Thyroid gland (tissue), 4 donors: ENCODE results near the gene FAM200B. TPM values are rescaled to one million over a fixed set of nuclear protein-coding genes. Genes with fewer than 3 reads are reported as not detected.

Source experiments
- DNase-seq, 2 donors: peaks; one replicate each; pipeline ENCODE4 v3.0.0-alpha.2; 2019
- H3K27ac ChIP-seq, 3 donors: fragments of 200-600 bp; sonication (generic); 1 replicate in 2 of 3; 2 replicates in 1 of 3; pipeline ENCODE4 v1.5.1; 2016 to 2019; ENCODE audit warnings: mild to moderate bottlenecking in 1 of 3, moderate library complexity in 1 of 3
- H3K27me3 ChIP-seq: fragments of 200-600 bp; sonication (generic); one replicate; pipeline ENCODE4 v1.5.1; 2019
- H3K36me3 ChIP-seq, 2 donors: fragments of 200-600 bp; sonication (generic); one replicate each; pipeline ENCODE4 v1.5.1; 2016 to 2019
- H3K4me1 ChIP-seq, 2 donors: fragments of 200-600 bp; sonication (generic); one replicate each; pipeline ENCODE4 v1.5.1; 2017 to 2019
- H3K4me3 ChIP-seq, 3 donors: fragments of 200-600 bp; sonication (generic); replicated peaks in 1 of 3; 1 replicate in 2 of 3; 2 replicates in 1 of 3; pipeline ENCODE4 v1.5.1; 2016; ENCODE audit warnings: mild to moderate bottlenecking in 1 of 3
- H3K9me3 ChIP-seq: fragments of 200-600 bp; sonication (generic); one replicate; pipeline ENCODE4 v1.5.1; 2017
- POLR2A ChIP-seq, 2 donors: fragments of 450-650 bp; IDR thresholded peaks; one replicate each; pipeline ENCODE4 v1.6.1; 2017; ENCODE audit warnings: antibody characterized with exemption in 2 of 2, mild to moderate bottlenecking in 2 of 2, moderate library complexity in 1 of 2
- WGBS, 2 donors: methylation state at CpG; one replicate each; pipeline ENCODE4 v1.1.5; 2017; 5-methylcytosine and 5-hydroxymethylcytosine counted together
- intact Hi-C: fragments of 100-400 bp; cut with DNase I; formaldehyde crosslinking; loops from one replicate; pipeline ENCODE4 v1.15.1; 2023
- total RNA-seq, 4 donors: library from RNA; depleted of rRNA; stranded (reverse); fragments of >200 nt; gene quantifications; one replicate each; pipeline ENCODE4 v1.2.3, GENCODE V29; 2016
- TF ChIP-seq, protein P1 (sequence below), 6 experiments: fragments of 200-600 bp in 3 of 6; fragments of 450-650 bp in 3 of 6; sonication (generic) in 3 of 6; IDR thresholded peaks; one replicate each; pipeline ENCODE4 v1.5.1; 2016 to 2019; ENCODE audit warnings: antibody characterized with exemption in 6 of 6, mild to moderate bottlenecking in 2 of 6, inconsistent platforms in 1 of 6, moderate library complexity in 1 of 6

FAM200B gene
- total RNA-seq, 4 donors from 2014 or later: 62.4 to 85.6 (median 73.2) TPM

DNA sequence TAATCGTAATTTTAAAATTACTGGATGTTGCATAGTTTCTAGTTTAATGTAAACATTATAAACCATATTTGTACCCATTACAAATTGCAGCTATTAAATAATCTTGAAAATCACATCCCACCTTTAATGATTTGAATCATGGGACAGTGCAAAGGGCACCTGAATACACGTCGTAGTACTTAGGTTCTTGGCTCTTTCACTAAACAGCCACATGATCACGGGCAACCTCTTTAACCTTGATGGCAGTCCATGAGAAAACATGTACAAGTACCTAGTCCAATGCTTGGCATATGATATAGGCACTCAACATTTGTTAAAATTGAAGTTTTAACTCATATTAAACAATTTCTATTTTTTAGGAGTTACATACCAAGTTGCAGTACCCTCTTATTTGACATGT lies 14.6 kb upstream of the FAM200B start:
- H3K9me3 ChIP-seq: no peaks in the 10 kb centered on the region

DNA sequence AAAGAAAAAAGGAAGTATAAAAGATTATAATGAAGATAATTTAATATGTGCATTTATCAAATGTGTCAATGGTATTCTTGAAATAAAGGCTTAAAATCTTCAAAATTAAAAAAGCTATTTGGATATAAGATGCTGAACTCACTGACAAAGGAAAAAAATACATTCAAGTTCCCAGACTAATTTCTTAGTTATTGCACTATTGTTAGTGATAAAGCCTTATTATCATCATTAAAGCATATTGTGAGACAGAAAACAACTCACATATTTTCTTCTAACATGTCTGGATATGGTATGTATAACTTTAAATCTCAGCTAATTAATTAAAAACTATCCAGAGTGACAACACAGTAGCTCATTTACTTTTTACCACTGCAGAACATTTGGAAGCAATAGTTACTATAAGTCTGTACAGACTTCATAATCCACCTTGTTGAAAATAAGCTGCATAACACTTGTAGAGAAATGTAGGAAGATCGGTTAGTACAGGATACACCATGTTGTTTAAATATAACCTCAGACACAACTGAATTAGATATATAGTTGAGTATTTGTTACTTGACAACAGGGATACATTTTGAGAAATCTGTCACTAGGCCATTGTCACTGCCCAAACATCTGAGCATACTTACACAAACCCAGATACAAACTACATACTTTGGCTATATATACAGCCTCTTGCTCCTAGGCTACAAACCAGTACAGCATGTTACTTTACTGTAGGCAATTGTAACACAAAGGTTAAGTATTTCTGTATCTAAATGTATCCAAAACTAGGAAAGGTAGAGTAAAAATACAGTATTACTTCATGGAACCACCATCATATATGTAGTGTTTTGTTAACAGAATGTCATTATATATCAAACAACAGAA lies 12.8 kb upstream of the FAM200B start:
- TF ChIP-seq, protein P1, sequence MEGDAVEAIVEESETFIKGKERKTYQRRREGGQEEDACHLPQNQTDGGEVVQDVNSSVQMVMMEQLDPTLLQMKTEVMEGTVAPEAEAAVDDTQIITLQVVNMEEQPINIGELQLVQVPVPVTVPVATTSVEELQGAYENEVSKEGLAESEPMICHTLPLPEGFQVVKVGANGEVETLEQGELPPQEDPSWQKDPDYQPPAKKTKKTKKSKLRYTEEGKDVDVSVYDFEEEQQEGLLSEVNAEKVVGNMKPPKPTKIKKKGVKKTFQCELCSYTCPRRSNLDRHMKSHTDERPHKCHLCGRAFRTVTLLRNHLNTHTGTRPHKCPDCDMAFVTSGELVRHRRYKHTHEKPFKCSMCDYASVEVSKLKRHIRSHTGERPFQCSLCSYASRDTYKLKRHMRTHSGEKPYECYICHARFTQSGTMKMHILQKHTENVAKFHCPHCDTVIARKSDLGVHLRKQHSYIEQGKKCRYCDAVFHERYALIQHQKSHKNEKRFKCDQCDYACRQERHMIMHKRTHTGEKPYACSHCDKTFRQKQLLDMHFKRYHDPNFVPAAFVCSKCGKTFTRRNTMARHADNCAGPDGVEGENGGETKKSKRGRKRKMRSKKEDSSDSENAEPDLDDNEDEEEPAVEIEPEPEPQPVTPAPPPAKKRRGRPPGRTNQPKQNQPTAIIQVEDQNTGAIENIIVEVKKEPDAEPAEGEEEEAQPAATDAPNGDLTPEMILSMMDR (IDR thresholded peaks at IDR 0.05): no peak
- no peak for TF ChIP-seq POLR2A (IDR thresholded peaks at IDR 0.05)
- WGBS, 2 donors: 81 to 90% methylated on average over 1 of the region's 1 CpG
- intact Hi-C loops: no loop called here

More for the DNA sequence above, 14.6 kb upstream of the FAM200B start:
- DNase-seq: no peak
- Histone ChIP-seq H3K4me1 (no peaks in the 10 kb centered on the region), H3K27ac (no peak overlapping the region), H3K4me3 (no peak overlapping the region), H3K36me3 (no peaks in the 10 kb centered on the region), H3K27me3 (no peaks in the 10 kb centered on the region)
- intact Hi-C loops: no loop called here
- no peak for TF ChIP-seq POLR2A (IDR thresholded peaks at IDR 0.05)
- TF ChIP-seq, protein P1 (IDR thresholded peaks at IDR 0.05): no peak
- 96 to 97% methylated on average over 4 of the region's 4 CpGs for WGBS, 2 donors

DNA sequence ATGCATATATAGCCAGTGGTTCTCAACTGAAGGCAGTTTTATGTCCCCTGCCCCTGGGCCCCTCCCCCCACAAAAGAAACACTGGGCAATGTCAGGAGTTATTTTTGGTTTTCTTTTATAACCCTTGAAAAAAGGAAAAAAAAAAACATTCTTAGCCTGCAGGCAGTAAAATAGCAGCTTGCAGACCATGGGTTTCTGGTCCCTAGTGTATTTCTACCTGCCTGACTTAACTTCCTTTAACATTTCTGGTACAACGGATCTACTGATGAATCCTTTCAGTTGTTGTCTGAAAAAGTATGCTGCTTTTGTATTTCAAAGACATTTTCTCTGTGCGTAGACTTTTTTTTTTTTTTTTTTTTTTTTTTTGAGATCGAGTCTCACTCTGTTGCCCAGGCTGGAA lies 11.1 kb upstream of the FAM200B start:
- no peaks in the 10 kb centered on the region for H3K4me1 ChIP-seq
- H3K27me3 ChIP-seq: no peaks in the 10 kb centered on the region
- WGBS, 2 donors: 69 to 71% methylated on average over 3 of the region's 3 CpGs
- no peak for TF ChIP-seq POLR2A (IDR thresholded peaks at IDR 0.05)
- intact Hi-C loops: no loop called here
- H3K9me3 ChIP-seq: no peaks in the 10 kb centered on the region
- DNase-seq: peak; percentile 20 to 31
- no peaks in the 10 kb centered on the region for H3K36me3 ChIP-seq
- no peak overlapping the region for H3K27ac ChIP-seq
- no peak overlapping the region for H3K4me3 ChIP-seq

More for the DNA sequence above, 12.8 kb upstream of the FAM200B start:
- H3K27me3 ChIP-seq: no peaks in the 10 kb centered on the region
- H3K4me1 ChIP-seq: no peaks in the 10 kb centered on the region
- no peak overlapping the region for H3K4me3 ChIP-seq
- H3K9me3 ChIP-seq: no peaks in the 10 kb centered on the region
- DNase-seq: no peak
- H3K27ac ChIP-seq: no peak overlapping the region
- H3K36me3 ChIP-seq: no peaks in the 10 kb centered on the region

DNA sequence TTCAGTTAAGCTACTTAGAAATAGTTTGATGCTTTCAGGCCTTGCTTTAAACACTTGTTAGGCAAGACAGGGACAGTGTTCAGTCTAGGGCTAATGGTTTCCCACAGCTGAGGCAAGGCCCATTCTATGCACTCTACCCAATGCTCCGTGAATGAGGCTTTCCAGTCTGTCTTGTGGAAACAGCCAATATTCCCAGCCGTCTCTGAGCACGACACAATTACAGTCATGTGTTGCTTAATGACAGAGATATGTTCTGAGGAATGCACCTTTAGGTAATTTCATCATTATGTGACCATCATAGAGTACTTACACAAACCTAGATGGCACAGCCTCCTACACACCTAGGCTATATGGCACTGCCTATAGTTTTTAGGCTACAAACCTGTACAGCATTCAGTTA lies 9.5 kb upstream of the FAM200B start:
- Histone ChIP-seq H3K9me3 (no peaks in the 10 kb centered on the region), H3K27ac (no peak overlapping the region), H3K27me3 (no peaks in the 10 kb centered on the region), H3K36me3 (no peaks in the 10 kb centered on the region), H3K4me3 (no peak overlapping the region), H3K4me1 (no peaks in the 10 kb centered on the region)
- no peak for DNase-seq
- WGBS, 2 donors: 96 to 98% methylated on average over 3 of the region's 3 CpGs
- no peak for TF ChIP-seq POLR2A (IDR thresholded peaks at IDR 0.05)
- intact Hi-C loops: no loop called here

DNA sequence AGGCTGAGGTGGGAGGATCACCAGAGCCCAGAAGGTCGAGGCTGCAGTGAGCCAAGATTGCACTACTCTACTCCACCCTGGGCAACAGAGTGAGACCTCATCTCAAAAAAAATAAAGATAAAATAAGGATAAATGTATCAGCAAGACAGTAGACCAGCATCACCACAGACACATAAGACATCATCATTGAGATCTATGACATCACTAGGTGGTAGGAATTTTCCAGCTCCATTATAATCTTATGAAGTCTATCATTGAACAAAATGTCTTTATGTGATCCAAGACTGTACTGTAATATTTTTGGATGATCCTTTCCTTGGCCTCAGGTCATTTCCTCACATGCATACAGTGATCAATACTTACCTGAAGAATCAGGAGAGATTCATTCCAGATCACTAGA lies 8.3 kb upstream of the FAM200B start:
- Histone ChIP-seq H3K27ac (no peak overlapping the region), H3K27me3 (no peaks in the 10 kb centered on the region), H3K36me3 (no peaks in the 10 kb centered on the region), H3K9me3 (no peaks in the 10 kb centered on the region), H3K4me3 (no peak overlapping the region), H3K4me1 (no peaks in the 10 kb centered on the region)
- no peak for DNase-seq
- intact Hi-C loops: no loop called here
- TF ChIP-seq, protein P1 (IDR thresholded peaks at IDR 0.05): no peak
- no peak for TF ChIP-seq POLR2A (IDR thresholded peaks at IDR 0.05)
- WGBS, 2 donors: 94 to 96% methylated on average over 1 of the region's 1 CpG

DNA sequence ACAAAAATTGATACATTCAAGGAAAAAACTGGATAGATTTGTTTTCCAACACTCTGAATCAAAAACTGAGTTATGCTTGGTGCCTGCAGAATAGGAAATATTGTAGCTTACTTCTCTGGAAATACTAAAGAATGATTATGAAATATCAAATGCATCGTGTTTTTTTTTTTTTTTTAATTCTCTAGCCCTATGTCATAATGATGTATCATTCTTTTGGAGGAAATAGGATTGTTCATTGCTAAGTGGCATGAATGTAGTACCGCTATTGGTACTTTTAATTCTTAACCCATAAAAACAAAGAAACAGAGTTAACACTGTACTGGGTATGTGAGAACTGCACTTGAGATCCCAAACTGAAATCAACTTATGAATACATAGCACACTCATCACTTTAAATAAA lies 7.6 kb upstream of the FAM200B start:
- no peak for DNase-seq
- TF ChIP-seq, protein P1 (IDR thresholded peaks at IDR 0.05): no peak
- no peak for TF ChIP-seq POLR2A (IDR thresholded peaks at IDR 0.05)
- WGBS, 2 donors: 92% methylated on average over 2 of the region's 2 CpGs
- Histone ChIP-seq H3K27me3 (no peaks in the 10 kb centered on the region), H3K4me3 (no peak overlapping the region), H3K4me1 (no peaks in the 10 kb centered on the region), H3K36me3 (no peaks in the 10 kb centered on the region), H3K9me3 (no peaks in the 10 kb centered on the region), H3K27ac (no peak overlapping the region)
- intact Hi-C loops: no loop called here
